ENCODE results near the gene TMPRSS3.

The TMPRSS3 gene

DNA sequence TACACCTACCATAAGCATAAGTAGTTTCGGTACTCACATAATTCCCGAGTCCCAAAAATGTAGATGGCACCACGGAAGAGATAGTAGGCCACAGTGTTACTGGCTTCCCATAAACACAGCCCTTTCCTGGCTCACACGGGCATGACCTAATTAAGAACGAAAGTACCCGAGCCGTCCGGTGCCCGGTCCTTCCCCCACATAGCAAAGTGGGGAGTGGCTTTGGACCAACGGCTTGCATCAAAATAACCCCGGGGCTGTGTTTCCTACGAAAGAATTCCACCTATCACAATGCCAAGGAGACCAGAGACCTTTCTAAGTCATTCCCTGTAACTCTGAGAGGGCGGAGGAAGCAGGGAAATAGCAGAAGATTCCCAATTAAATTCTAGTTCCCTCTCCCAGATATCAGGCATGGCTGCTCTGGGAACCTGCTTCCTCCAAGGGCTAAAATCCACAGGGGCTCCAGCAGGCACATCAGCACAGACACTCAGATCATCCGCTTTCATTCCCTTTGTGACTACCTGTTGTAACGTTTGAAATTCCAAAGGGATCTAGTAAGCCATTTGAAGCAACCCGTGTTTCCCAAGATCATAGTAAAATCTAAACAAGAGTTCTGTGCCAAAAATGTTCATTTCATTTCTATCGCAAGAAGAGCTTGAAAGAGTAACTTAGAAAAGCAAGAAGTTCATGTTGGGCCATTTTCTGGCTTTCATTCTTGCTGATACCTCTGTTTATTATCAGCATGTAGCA, at the start of gene TMPRSS3:
Gene TMPRSS3 (minus strand): TSS at position 148 of the 747 bp plus-strand sequence. CDS start 635 bp downstream, outside the sequence.
- DNase-seq (ENCODE audit: low spot score): no peak

DNA sequence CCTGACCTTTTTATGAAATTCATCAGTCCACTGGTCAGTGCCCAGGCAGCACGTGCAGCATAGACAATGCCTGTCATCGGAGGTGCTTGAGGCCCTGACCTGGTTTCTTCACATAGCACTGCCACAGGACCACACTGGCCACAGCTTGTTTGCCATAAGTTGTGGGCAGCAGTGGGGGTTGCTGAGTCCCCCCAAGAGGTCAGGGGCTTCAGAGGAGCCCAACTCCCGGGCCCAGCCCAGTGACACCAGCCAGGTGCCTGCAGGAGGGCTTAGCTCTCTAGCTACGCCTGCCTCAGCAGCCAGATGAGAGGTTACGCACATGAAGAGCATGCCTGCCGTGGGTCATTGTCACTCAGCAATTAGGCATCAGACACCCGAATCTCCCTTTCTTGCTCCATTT, 49.5 kb upstream of the TMPRSS3 start:
- no peak for DNase-seq (ENCODE audit: low spot score)

DNA sequence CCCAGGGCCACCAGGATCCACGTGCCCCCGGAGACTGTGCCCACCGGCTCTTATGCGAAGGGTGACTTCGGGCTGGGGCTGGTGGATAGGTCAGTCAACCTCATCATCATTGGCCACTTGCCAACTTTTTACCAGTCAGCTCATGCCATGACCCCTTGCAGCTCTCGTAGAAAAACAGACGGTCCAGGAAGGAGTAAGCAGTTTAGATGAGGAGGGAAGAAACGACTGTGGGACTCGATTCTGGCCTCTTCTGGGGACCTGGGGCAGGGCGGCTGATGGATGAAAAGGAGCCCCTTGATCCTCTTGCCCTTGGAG, 48.9 kb upstream of the TMPRSS3 start:
- no peak for DNase-seq (ENCODE audit: low spot score)

DNA sequence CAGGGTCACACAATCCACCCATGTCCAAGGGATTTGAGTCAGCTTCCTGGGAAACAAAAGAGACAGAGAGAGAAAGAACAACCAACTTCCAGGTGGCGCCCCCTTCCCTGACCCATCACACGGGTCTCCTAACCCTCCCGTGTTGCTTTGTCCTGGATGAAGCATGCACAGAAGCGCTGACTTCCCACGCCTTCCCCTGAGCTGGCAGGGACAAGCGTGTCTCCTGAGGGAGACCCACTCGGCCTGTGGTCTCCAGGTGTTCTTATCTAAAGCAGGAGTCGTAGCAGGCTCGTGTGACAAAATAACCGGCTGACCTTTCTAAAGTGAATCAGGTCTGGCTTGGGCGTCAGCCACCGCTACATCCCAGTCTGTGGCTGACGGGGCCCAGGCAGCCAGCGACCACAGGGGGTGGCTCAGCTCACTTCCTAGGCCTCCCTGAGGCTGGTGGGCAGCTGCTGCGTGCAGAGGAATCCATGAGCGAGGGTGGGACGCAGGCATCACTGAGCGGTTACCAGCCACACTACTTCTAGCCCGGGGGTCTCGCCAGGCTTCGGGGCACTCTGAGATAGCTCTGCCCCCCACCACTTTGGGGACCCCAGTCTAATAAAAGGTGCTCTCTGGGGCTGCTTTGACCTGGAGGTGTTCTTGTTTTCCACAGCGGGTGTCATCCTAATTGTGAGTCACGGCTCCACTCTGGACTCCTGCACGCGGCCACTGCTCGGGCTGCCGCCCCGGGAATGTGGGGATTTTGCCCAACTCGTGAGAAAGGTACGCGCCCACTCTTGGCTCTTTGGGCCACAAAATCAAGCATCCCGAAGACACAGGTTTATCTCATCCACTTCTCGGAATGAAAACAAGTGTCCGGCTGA, 48.3 kb upstream of the TMPRSS3 start:
- DNase-seq (ENCODE audit: low spot score): no peak

DNA sequence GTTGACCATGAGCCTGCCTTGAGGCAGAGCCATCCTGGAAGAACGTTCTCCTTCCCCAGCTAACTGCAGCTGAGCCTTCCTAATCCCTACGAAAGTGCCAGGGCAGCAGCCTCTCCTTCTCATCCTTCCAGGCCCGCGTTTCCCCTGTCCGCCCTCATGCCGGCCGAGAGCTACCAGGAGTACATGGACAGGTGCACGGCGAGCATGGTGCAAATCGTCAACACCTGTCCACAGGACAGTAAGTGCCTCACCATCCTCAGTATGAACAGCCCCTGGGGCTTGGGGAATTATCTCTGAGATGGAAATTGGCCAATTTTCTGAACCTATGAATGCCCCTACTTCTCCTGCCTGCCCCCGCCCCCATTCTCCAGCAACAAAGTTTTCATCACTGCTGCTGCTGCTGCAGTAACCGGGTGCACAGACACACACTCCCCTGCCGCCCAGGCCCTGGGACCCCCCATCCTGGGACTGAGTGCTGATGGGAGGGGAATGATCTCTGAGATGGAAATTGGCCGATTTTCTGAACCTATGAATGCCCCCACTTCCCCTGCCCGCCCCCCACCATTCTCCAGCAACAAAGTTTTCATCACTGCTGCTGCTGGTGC, 47.4 kb upstream of the TMPRSS3 start:
- no peak for DNase-seq (ENCODE audit: low spot score)

DNA sequence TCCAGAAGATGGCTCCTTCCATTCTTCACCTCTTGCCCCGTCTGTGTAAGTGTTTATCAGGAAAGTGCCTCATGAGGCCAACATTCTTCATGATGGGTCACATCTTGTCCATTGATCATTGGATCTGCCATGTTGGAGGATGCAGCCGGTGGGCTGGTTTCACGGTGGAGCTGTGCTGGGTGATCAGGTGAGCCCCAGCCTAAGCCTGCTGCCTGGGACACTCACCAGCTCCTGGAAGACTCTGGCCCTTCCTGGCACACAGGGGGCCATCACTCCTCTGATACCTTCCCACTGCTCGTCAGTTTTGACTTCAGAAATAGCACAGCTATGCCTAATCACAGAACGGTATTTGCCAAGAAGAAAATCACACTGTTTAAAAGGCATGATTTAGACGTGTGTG, 46.1 kb upstream of the TMPRSS3 start:
- DNase-seq (ENCODE audit: low spot score): no peak

DNA sequence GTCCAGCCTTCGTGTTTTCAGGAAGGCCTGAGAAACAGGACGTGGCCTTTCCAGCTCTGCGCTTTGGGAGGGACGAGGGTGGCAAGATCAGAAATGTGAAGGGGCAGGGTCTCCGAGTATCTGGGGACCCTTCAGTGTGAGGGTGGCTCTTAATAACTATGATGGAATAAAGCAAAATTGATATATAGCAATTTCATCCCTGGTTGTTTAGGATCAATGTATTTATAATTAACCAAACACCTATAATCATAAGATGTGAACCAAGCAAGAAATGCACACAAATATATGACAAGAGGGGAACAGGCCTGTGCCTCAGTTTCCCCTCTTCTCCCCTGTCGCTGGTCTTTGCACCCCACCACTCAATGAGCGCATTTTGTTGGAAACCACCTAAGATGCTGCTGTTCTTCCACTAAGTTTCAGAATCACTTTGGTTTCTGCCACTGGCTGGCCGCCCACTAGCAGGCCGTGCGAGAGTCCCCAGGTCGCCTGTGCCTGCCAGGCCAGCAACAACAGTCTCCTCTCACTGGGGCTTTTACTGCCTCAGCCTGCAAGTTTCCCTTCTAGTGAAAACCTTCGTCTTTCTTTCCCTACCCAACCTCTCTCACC, 44.4 kb upstream of the TMPRSS3 start:
- no peak for DNase-seq (ENCODE audit: low spot score)

DNA sequence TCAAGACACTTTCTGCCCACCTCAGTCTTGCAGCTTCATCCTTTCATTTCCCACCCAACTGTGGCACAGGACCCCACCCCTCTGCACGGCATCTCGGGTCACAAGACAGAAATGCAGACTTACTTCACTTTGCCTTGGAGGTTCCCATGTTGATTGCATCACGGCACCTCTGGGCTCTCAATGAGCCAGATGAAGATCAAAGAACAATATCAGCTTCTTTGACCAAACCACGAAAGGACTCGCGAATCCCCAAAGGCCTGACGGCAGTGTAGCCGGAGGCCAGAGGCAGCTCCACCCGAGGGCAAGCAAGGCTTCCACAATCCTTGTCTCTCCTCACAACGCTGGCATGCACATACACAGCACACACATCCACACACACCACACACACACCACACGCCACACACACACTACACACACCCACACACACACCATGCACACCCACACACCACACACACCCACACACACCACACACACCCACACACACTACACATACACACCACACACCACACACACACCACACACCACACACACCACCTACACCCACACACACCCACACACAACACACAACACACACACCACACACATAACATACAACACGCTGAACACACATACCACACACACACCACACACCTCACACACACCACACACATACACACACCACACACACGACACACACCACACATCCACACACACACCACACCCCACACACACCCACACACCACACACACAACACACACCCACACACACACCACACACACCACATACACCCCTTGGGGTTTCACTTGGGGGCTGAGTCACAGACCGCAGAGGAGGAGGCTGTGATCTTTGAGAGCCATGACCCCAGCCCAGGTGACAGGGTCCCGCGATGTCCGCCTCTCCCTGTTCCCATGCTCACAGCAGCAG, 43.7 kb upstream of the TMPRSS3 start:
- no peak for DNase-seq (ENCODE audit: low spot score)

DNA sequence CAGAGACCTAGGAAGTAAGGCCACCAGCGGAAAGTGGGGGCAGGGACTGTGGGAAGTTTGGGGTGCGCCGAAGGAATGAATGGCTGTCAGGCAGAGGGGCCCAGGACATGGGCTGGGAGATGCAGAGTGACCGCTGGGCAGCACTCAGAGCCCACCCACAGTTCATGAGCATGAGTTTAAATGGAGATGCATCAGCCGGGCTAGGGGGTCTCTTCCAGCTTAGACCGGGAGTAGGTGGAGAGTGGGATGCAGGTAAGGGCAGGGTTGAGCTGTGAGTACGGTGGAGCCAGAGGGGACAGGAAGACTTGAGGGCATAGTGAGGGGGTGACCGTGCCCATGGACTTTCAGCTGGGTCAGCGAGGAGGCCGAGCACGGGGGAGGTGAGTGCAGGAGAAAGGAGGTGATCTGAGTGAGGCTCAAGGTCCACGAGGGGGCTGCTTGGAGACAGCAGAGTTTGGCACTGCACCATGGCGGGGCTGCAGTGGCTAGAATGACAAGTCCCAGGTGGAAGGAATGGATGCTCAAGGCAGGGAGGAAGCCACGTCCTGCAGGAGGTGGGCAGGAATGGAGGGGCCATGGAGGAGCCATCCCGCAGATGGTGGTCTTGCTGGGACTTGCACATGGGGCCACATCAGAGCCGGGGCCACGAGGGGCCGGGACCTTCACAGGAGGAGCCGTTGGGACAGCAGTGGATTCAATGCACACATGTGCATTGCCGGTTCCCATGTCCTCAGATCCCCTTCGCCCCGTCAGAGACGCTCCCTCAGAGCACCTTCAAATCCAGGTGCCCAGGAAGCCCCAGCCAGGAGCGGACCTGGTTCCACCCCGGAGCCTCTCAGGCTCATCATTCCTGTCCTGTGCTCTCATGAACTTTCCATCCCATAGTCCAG, 42.7 kb upstream of the TMPRSS3 start:
- no peak for DNase-seq (ENCODE audit: low spot score)

DNA sequence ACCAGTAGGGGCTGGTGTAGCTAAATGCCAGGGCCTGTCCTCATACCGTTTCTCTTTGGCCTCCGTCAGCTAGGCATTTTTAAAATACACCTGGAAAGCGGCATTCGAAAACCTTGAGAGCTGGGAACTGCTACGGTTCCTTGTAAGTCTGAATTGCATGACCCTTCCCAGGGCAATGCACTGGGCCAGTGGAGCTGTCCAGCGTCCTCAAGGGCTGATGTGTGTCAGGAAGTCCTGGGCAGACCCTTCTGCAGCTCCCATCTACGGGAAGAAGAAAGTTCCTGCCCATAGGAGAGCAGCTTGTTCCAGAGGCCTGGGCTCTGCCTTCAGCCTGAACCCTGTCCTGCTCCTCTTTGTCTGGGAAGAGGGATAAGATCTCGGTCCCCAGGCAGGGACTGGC, 41.9 kb upstream of the TMPRSS3 start:
- DNase-seq (ENCODE audit: low spot score): no peak

DNA sequence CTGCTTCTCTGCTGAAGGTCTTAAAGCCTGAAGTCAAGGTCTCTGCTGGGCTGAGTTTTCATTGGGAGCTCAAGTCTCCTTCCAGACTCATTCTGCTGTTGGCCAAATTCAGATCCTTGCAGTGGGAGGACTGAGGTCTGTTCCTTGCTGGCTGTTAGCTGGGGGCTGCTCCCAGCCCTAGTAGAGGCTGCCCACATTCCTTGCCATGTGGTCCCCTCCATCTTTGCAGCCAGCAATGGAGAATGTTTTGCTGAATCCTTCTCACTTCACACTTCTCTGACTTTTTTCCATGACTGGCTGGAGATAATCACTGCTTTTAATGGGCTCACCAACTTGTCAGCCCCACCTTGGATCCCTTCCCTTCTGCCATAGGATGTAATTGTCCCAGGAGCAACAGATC, 41.1 kb upstream of the TMPRSS3 start:
- no peak for DNase-seq (ENCODE audit: low spot score)

DNA sequence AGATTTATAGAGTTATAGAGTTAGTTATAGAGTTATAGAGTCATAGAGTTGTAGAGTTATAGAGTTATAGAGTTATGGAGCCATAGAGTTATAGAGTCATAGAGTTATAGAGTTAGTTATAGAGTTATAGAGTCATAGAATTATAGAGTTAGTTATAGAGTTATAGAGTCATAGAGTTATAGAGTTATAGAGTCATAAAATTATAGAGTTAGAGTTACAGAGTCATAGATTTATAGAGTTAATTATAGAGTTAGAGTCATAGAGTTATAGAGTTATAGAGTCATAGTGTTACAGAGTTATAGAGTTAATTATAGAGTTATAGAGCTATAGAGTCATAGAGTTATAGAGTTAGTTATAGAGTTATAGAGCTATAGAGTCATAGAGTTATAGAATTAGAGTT, 40.0 kb upstream of the TMPRSS3 start:
- DNase-seq (ENCODE audit: low spot score): no peak

DNA sequence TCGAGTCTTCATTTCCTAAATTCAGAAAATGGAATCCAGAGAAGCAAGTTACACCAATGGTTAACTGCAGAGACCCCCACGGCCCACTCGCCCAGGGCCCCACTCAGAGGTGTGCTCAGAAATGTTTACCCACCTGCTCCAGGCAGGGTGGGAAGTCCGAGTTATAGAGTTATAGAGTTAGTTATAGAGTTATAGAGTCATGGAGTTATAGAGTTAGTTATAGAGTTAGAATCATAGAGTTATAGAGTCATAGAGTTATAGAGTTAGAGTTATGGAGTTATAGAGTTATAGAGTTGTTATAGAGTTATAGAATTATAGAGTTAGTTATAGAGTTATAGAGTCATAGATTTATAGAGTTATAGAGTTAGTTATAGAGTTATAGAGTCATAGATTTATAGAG, 39.5 kb upstream of the TMPRSS3 start:
- DNase-seq (ENCODE audit: low spot score): no peak

DNA sequence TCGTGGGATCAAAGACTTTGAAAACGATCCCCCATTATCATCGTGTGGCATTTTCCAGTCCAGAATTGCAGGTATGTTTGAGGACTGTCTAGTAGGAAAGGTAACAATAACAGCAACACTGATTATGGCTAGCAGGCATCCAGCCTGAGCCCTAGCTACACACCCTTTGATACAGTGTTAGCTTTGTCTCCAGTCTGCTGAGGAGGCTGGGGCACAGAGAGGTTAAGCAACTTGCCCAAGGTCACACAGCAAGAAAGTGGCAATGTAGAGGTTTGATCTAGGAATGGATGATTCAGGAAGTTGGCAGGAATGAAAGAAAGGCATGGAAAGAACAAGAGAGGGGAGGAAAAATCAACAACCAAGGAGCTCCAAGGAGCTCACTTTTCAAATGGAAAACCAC, 39.0 kb upstream of the TMPRSS3 start:
- no peak for DNase-seq (ENCODE audit: low spot score)

DNA sequence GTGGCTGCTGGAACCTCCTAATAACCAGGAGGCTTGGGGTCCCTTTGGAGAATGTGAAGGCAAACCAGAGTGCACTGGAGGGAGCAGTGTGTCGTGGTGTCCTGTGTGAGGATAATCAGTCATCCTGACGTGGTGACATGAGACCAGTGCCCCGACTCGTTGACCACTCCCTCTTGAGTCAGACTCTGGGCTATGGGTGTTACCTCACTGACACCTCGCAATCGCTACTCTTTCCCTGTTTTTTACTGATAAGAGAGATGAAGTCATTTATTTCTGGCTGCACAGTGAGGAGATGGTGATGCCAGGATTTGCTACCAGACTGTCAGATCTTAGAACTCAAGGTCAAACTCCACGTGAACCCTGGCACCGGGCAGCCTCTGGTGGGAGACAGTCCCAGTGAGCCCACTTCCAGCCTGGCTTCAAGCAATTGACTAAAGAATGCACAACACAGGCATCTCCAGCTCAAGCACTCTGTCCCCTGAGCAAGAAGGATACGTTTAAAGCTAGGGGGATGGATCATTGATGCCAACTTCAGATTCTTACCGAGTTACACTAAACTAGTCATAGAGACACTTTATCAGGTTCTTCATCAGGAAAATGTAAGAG, 38.2 kb upstream of the TMPRSS3 start:
- DNase-seq (ENCODE audit: low spot score): no peak

DNA sequence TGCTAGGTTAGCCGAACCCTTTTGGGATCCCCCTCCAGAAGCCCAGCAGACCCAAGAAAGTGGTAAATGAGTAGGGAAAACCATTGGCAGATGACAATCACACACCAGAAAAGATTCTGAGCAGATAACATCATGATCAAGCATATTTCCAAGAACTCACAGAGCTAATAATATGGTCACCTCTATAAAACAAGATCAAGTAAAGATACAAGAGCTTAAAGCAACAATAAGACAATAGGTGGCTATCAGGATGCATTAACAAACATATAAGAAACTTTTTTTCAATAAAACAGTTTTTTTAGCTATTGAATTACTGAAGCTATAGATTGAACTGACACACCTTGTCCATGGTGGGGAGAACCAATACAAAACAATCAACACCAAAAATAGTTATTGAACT, 36.8 kb upstream of the TMPRSS3 start:
- no peak for DNase-seq (ENCODE audit: low spot score)

DNA sequence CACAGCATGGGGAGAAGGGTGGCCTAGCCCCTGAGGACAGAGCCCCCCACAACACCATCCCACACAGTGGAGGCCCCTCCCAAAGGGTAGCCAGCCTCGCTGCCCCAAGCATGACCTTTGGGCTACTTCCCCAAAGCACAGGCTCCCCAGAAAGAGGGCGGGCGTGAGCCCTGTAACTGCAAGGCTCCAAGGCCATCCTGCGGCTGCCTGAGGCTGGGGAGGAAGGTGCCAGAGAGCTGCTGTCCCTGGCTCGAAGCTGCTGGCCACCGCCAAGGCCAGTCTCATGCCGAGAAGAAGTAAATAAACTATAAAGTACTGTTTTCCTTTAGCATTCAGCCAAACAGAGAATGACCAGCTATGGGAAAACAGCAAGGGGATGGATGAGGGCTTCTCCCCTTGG, 35.3 kb upstream of the TMPRSS3 start:
- DNase-seq (ENCODE audit: low spot score): no peak

DNA sequence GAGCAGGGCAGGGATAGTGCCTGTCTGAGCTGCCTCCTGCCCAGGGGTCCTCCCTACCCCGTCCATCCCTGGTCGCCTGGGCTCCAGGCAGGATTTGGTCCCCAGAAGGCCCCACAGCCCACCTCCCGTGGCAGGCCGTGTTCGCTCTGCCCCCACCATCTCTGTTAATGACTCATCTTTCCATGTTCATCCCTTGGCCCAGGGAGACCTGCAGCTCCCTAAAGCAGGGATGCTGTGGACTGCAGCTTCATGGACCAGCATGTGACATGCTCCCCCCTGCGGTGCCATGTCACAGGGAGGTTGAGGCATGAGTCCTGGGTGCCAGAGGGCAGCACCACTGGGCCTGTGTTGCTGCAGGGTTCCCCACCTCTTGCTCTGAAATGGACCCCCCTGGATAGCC, 34.7 kb upstream of the TMPRSS3 start:
- DNase-seq (ENCODE audit: low spot score): no peak

DNA sequence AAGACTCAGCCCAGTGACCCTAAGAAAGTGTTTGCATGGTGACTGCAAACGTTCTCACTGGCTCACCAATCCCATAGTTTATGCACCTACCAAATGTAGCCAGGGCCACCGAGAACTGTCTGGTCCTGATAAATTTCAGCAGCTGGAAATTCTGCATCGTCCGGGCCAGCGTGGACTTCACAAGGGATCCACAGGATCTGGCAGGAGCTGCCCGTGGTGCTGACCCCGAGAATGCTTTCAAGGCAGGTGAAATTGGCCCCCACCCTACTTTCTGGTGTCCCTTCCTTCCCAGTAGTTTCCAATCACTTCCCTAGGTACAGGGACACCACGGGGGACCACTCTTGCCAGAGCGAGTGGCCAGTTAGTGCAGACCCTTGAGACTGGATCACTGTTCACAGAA, 34.0 kb upstream of the TMPRSS3 start:
- DNase-seq (ENCODE audit: low spot score): no peak

DNA sequence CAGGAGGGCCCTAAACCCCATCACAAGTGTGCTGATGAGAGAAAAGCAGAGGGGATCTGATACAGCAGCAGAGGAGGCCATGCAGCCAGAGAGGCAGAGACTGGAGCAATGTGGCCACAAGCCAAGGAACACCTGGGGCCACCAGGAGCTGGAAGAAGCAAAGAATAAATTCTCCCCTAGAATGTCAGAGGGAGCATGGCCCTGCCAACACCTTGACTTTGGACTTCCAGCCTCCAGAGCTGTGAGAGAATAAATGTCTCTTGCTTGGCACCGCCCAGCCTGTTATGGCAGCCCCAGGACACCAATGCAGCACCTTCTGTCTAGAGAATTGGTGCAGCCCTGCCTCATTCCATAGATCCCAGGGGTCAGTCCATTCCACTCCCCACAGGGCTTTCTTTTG, 33.2 kb upstream of the TMPRSS3 start:
- DNase-seq (ENCODE audit: low spot score): no peak
